HCT116 (cell line): ENCODE results near the gene LRCH1. TPM values are rescaled to one million over a fixed set of nuclear protein-coding genes. Genes with fewer than 3 reads are reported as not detected.

ENCODE experiments used
- ATAC-seq: fragments of 200-7000 bp; cut with Tn5 transposase; 2 replicates; pipeline ENCODE4 v1.9.1; 2020; ENCODE audit warnings: mild to moderate bottlenecking, moderate library complexity
- BruUV-seq: library from RNA; stranded (reverse); fragments of 400-500 nt; replicated peaks from 2 replicates; lab custom pipeline; 2021; lab: Mats Ljungman, UMichigan
- CTCF ChIA-PET: fragments of 300-600 bp; sonication (Branson Sonifier 250); formaldehyde crosslinking; loops from one replicate; lab custom pipeline; 2021; ENCODE audit warnings: antibody characterized with exemption; lab: Charles Lee
- POLR2A ChIA-PET: fragments of 300-600, 350-600 bp; sonication (Branson Sonifier 250); formaldehyde crosslinking; loops from one replicate; lab custom pipeline; 2021; ENCODE audit warnings: antibody characterized with exemption; lab: Charles Lee
- RAD21 ChIA-PET, 2 experiments: fragments of 300-600 bp; sonication (Branson Sonifier 250); formaldehyde crosslinking; loops; one replicate each; lab custom pipeline; 2023; ENCODE audit warnings: low total read pairs in 2 of 2; ENCODE audit not compliant: uncharacterized antibody in 2 of 2, unreplicated experiment in 2 of 2, low non-redundant PET in 1 of 2; lab: Charles Lee
- DNase-seq: peaks from one replicate; pipeline ENCODE4 v3.0.0-alpha.2; 2010; ENCODE audit warnings: low read depth, low spot score
- H2AFZ ChIP-seq: fragments of 200-600 bp; shearing (Covaris generic), sonication (generic); 2 replicates; pipeline ENCODE4 v1.6.1; 2017; ENCODE audit warnings: low read depth, mixed run types, mixed read lengths, antibody characterized with exemption, low read length; ENCODE audit not compliant: poor library complexity, severe bottlenecking
- H3K27ac ChIP-seq: 2 replicates; pipeline ENCODE4 v1.5.1; 2012; ENCODE audit warnings: low read depth, low read length
- H3K27me3 ChIP-seq: fragments of 200-600 bp; sonication (generic); 2 replicates; pipeline ENCODE4 v1.6.1; 2016; ENCODE audit warnings: mixed run types, low read length, mixed read lengths; ENCODE audit not compliant: insufficient read depth
- H3K36me3 ChIP-seq, 2 experiments: fragments of 200-500 bp in 1 of 2; fragments of 200-600 bp in 1 of 2; sonication (Bioruptor generic) in 1 of 2; sonication (generic) in 1 of 2; 2 replicates each; pipeline versions ENCODE4 v1.5.1 to v1.6.1; 2014 to 2016; ENCODE audit warnings: low read length in 2 of 2, inconsistent platforms in 1 of 2, mixed read lengths in 1 of 2, mixed run types in 1 of 2; ENCODE audit not compliant: insufficient read depth in 2 of 2, control insufficient read depth in 1 of 2
- H3K4me1 ChIP-seq, 2 experiments: fragments of 200-600 bp in 1 of 2; sonication (generic) in 1 of 2; 2 replicates each; pipeline versions ENCODE4 v1.5.1 to v1.6.1; 2012 to 2017; ENCODE audit warnings: low read length in 2 of 2, inconsistent platforms in 1 of 2, mild to moderate bottlenecking in 1 of 2, mixed read lengths in 1 of 2, mixed run types in 1 of 2, moderate library complexity in 1 of 2; ENCODE audit not compliant: insufficient read depth in 2 of 2, control insufficient read depth in 1 of 2
- H3K4me2 ChIP-seq: fragments of 200-600 bp; sonication (generic); 2 replicates; pipeline ENCODE4 v1.6.1; 2017; ENCODE audit warnings: mixed run types, low read length, mixed read lengths
- H3K4me3 ChIP-seq, 2 experiments: fragments of 200-600 bp in 1 of 2; sonication (generic) in 1 of 2; replicated peaks in 1 of 2; 2 replicates each; pipeline ENCODE4 v1.5.1; 2011 to 2016; ENCODE audit warnings: low read length in 2 of 2, control low read depth in 1 of 2, low read depth in 1 of 2, mild to moderate bottlenecking in 1 of 2, mixed read lengths in 1 of 2, mixed run types in 1 of 2
- H3K79me2 ChIP-seq: fragments of 200-600 bp; sonication (generic); 2 replicates; pipeline ENCODE4 v1.6.1; 2017; ENCODE audit warnings: mild to moderate bottlenecking, mixed run types, low read length, moderate library complexity, mixed read lengths; ENCODE audit not compliant: insufficient read depth
- H3K9ac ChIP-seq: fragments of 200-600 bp; sonication (generic); 2 replicates; pipeline ENCODE4 v1.6.1; 2016; ENCODE audit warnings: low read length, mixed read lengths
- H3K9me2 ChIP-seq: fragments of 200-600 bp; sonication (generic), shearing (Covaris generic); 2 replicates; pipeline ENCODE4 v1.6.1; 2017; ENCODE audit warnings: mixed run types, mild to moderate bottlenecking, moderate library complexity; ENCODE audit not compliant: insufficient read depth
- H3K9me3 ChIP-seq, 2 experiments: fragments of 200-500 bp in 1 of 2; fragments of 200-600 bp in 1 of 2; sonication (Bioruptor generic) in 1 of 2; sonication (generic) in 1 of 2; 2 replicates each; pipeline ENCODE4 v1.6.1; 2014 to 2017; ENCODE audit warnings: low read length in 2 of 2, mixed read lengths in 2 of 2, inconsistent platforms in 1 of 2, low read depth in 1 of 2, mild to moderate bottlenecking in 1 of 2, mixed run types in 1 of 2, moderate library complexity in 1 of 2; ENCODE audit not compliant: control insufficient read depth in 1 of 2, insufficient read depth in 1 of 2
- H4K20me1 ChIP-seq: fragments of 200-600 bp; sonication (generic), shearing (Covaris generic); 2 replicates; pipeline ENCODE4 v1.6.1; 2017; ENCODE audit warnings: mixed run types, mild to moderate bottlenecking, moderate library complexity; ENCODE audit not compliant: insufficient read depth
- CEBPB ChIP-seq: IDR thresholded peaks from 2 replicates; pipeline ENCODE4 v1.6.1; 2012; ENCODE audit warnings: low read depth
- EGR1 ChIP-seq: IDR thresholded peaks from 2 replicates; pipeline ENCODE4 v1.6.1; 2012; ENCODE audit warnings: low read depth
- EZH2 ChIP-seq: fragments of 200-600 bp; sonication (generic); IDR thresholded peaks from 2 replicates; pipeline ENCODE4 v1.6.1; 2017; ENCODE audit warnings: antibody characterized with exemption, mixed run types
- EZH2phosphoT487 ChIP-seq: fragments of 200-600 bp; IDR thresholded peaks from 2 replicates; pipeline ENCODE4 v1.6.1; 2018; ENCODE audit warnings: antibody characterized with exemption, borderline replicate concordance
- FOSL1 ChIP-seq: IDR thresholded peaks from 2 replicates; pipeline ENCODE4 v1.6.1; 2012; ENCODE audit warnings: low read depth
- RAD21 ChIP-seq: IDR thresholded peaks from 2 replicates; pipeline ENCODE4 v1.6.1; 2012; ENCODE audit warnings: low read depth, mild to moderate bottlenecking
- SRF ChIP-seq: IDR thresholded peaks from 2 replicates; pipeline ENCODE4 v1.6.1; 2012; ENCODE audit warnings: low read depth
- TCF7L2 ChIP-seq: IDR thresholded peaks from 2 replicates; pipeline ENCODE4 v1.7.0; 2011; ENCODE audit warnings: borderline replicate concordance, inconsistent platforms; ENCODE audit not compliant: insufficient read depth, insufficient read length; ENCODE audit errors: extremely low read depth
- YY1 ChIP-seq: IDR thresholded peaks from 2 replicates; pipeline ENCODE4 v1.6.1; 2011; ENCODE audit warnings: low read length, low read depth, moderate library complexity, mild to moderate bottlenecking; ENCODE audit not compliant: insufficient replicate concordance; ENCODE audit errors: extremely low read depth
- ZFX ChIP-seq: fragments of 450-650 bp; IDR thresholded peaks from 2 replicates; pipeline ENCODE4 v1.6.1; 2017
- intact Hi-C: fragments of 100-400 bp; cut with micrococcal nuclease; formaldehyde crosslinking; loops from 2 replicates; pipeline ENCODE4 v1.10.0; 2022
- total RNA-seq: library from RNA; stranded (reverse); gene quantifications from one replicate; pipeline ENCODE4 v1.2.1, GENCODE V29; 2021; ENCODE audit not compliant: unreplicated experiment
- TF ChIP-seq, protein P1 (sequence below), 3 experiments: fragments of 200-600 bp in 1 of 3; sonication (generic) in 1 of 3; IDR thresholded peaks in 2 of 3; conservative IDR thresholded peaks in 1 of 3; 2 replicates each; pipeline ENCODE4 v1.5.1; 2012 to 2017; ENCODE audit warnings: low read depth in 2 of 3, low read length in 2 of 3, antibody characterized with exemption in 1 of 3, borderline replicate concordance in 1 of 3, control low read depth in 1 of 3, mild to moderate bottlenecking in 1 of 3, mixed read lengths in 1 of 3, mixed run types in 1 of 3, moderate library complexity in 1 of 3; ENCODE audit not compliant: insufficient read depth in 1 of 3
- TF ChIP-seq, protein P2 (sequence below): IDR thresholded peaks from 2 replicates; pipeline ENCODE4 v1.6.1; 2012
- TF ChIP-seq, protein P3 (sequence below): IDR thresholded peaks from 2 replicates; pipeline ENCODE4 v1.6.1; 2012
- TF ChIP-seq, protein P4 (sequence below): IDR thresholded peaks from 2 replicates; pipeline ENCODE4 v1.6.1; 2011; ENCODE audit warnings: mild to moderate bottlenecking, low read length, moderate library complexity; ENCODE audit not compliant: insufficient replicate concordance; ENCODE audit errors: extremely low read depth

Gene LRCH1
- total RNA-seq, 1 experiment from 2014 or later = 15.6 TPM

DNA sequence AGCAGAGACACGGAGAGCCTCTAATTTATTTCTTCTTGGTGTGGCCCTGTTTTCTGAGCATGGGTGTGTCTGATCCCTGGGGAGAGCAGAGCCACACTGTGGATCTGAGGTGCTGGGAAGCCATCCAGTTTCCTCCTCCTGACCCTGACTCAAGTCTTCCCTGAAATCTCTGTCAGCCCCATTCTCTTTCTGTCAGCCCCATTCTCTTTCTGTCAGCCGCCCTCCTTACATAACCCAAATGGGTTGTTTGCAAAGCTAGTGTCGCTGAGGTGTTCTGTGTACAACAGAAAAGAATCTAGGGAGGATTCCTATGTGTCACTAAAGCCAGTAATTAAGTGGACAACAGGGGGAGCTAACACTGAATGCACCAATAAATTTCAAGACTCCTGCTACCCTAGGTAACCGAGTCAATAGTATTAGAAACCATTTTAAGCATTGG is 50.2 kb downstream of the LRCH1 start:
- BruUV-seq = no TSS peak
- Histone ChIP-seq H3K4me1 (peaks cover 69 to 84% of the 10 kb centered on the region in 2 experiments), H3K27me3 (no peaks in the 10 kb centered on the region), H2AFZ (no peak overlapping the region), H3K36me3 (no peaks in the 10 kb centered on the region), H3K4me3 (no peak overlapping the region), H3K9me2 (no peaks in the 10 kb centered on the region), H3K9ac (peak overlapping the region; percentile 23), H3K9me3 (no peaks in the 10 kb centered on the region), H3K79me2 (peaks cover 66% of the 10 kb centered on the region), H4K20me1 (no peaks in the 10 kb centered on the region), H3K4me2 (peak overlapping the region; percentile 70), H3K27ac (no peak overlapping the region)
- intact Hi-C loops = loop anchor here (5.0 kb wide), 2 partner anchors 51 to 114 kb away; partner anchors contain the start of gene LRCH1
- ChIA-PET RAD21 (no interaction called here), POLR2A (no interaction called here), CTCF (interaction anchor here (0.5 to 2.2 kb wide), 4 partner anchors 8 to 134 kb away, joined by 3 to 7 read pairs (median 4); no protein-coding TSS in a partner anchor)
- ATAC-seq (peak; percentile 65), DNase-seq (no peak)
- TF ChIP-seq, protein P1, sequence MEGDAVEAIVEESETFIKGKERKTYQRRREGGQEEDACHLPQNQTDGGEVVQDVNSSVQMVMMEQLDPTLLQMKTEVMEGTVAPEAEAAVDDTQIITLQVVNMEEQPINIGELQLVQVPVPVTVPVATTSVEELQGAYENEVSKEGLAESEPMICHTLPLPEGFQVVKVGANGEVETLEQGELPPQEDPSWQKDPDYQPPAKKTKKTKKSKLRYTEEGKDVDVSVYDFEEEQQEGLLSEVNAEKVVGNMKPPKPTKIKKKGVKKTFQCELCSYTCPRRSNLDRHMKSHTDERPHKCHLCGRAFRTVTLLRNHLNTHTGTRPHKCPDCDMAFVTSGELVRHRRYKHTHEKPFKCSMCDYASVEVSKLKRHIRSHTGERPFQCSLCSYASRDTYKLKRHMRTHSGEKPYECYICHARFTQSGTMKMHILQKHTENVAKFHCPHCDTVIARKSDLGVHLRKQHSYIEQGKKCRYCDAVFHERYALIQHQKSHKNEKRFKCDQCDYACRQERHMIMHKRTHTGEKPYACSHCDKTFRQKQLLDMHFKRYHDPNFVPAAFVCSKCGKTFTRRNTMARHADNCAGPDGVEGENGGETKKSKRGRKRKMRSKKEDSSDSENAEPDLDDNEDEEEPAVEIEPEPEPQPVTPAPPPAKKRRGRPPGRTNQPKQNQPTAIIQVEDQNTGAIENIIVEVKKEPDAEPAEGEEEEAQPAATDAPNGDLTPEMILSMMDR (IDR thresholded peaks at IDR 0.05 in 2 of 3, conservative IDR thresholded peaks at IDR 0.05 in 1 of 3; ENCODE audit: borderline replicate concordance in 1 of 3, insufficient read depth in 1 of 3, low read depth in 2 of 3, low read length in 2 of 3) = peak; percentile 9 to 66 (median 59); a peak in 4 of 6 replicates
- TF ChIP-seq RAD21 = peak; percentile 27; the same call in 1 of the 2 replicates
- no peak for TF ChIP-seq CEBPB

DNA sequence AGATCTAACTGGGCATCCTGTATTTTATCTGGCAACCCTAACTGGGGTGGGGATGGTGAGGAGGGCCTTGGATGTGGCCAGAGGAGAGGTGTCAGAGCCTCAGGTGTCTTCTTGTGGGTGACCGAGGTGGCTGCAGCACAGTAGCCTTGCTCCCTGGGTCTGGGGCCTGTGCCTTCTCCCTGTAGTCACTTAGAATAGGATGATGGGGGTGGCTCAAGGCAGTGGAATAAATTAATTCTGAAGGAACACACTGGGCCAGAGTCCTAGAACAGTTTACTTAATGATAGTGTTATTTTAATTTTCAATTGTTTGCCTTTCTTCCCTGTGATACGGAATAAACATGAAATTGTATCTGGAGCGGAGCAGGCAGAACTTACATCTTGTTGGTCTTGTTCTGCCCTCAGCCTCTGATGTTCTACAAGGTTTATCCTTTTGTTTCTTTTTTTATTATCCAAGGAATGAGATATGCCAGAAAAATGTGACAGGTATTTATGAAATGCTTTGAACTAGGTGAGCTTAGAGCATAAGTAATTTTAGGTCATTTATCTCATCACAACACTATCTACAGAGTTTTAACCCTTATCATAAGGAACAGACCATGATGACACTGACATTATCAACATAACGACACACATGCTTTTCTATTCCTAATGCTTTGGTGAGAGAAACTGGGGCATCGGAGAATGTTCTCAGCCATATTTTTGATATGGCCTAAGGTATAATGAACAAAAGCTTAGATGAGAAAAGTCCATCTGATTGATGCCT is 51.4 kb downstream of the LRCH1 start:
- Histone ChIP-seq H3K27ac (peak overlapping the region; percentile 49; the same call in 1 of the 2 replicates), H3K9ac (peak overlapping the region; percentile 36), H3K79me2 (peaks cover 67% of the 10 kb centered on the region), H3K9me3 (no peaks in the 10 kb centered on the region), H3K27me3 (no peaks in the 10 kb centered on the region), H4K20me1 (no peaks in the 10 kb centered on the region), H3K4me3 (peak overlapping the region in 1 of 2 experiments; percentile 19; a peak in 1 of 4 replicates), H3K36me3 (no peaks in the 10 kb centered on the region), H2AFZ (no peak overlapping the region), H3K4me2 (peak overlapping the region; percentile 70), H3K9me2 (no peaks in the 10 kb centered on the region), H3K4me1 (peaks cover 74 to 96% of the 10 kb centered on the region in 2 experiments)
- intact Hi-C loops = loop anchor here (5.0 kb wide), 2 partner anchors 52 to 113 kb away; partner anchors contain the start of gene LRCH1
- CTCF ChIA-PET = no interaction called here
- RAD21 ChIA-PET = no interaction called here
- DNase-seq (no peak), ATAC-seq (peak; percentile 27; the same call in 1 of the 2 replicates)
- BruUV-seq = no TSS peak
- POLR2A ChIA-PET = no interaction called here
- TF ChIP-seq FOSL1 (no peak), EZH2 (no peak), YY1 (no peak), TCF7L2 (no peak), ZFX (no peak), EZH2phosphoT487 (no peak), SRF (no peak), EGR1 (no peak)
- TF ChIP-seq, protein P2, sequence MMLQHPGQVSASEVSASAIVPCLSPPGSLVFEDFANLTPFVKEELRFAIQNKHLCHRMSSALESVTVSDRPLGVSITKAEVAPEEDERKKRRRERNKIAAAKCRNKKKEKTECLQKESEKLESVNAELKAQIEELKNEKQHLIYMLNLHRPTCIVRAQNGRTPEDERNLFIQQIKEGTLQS = no peak
- TF ChIP-seq, protein P3, sequence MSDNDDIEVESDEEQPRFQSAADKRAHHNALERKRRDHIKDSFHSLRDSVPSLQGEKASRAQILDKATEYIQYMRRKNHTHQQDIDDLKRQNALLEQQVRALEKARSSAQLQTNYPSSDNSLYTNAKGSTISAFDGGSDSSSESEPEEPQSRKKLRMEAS = no peak
- TF ChIP-seq, protein P4, sequence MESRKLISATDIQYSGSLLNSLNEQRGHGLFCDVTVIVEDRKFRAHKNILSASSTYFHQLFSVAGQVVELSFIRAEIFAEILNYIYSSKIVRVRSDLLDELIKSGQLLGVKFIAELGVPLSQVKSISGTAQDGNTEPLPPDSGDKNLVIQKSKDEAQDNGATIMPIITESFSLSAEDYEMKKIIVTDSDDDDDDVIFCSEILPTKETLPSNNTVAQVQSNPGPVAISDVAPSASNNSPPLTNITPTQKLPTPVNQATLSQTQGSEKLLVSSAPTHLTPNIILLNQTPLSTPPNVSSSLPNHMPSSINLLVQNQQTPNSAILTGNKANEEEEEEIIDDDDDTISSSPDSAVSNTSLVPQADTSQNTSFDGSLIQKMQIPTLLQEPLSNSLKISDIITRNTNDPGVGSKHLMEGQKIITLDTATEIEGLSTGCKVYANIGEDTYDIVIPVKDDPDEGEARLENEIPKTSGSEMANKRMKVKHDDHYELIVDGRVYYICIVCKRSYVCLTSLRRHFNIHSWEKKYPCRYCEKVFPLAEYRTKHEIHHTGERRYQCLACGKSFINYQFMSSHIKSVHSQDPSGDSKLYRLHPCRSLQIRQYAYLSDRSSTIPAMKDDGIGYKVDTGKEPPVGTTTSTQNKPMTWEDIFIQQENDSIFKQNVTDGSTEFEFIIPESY = no peak
